Duodenal mucosa (tissue), 2 donors: ENCODE results near the gene UNC5A.

ENCODE experiments used
- H3K27ac ChIP-seq: one replicate; pipeline ENCODE4 v1.7.0; 2013; ENCODE audit warnings: low read depth, low read length
- H3K27me3 ChIP-seq, 2 donors: one replicate each; pipeline ENCODE4 v1.7.0; 2013; ENCODE audit warnings: low read length in 2 of 2, control low read depth in 1 of 2; ENCODE audit not compliant: insufficient read depth in 2 of 2, control insufficient read depth in 1 of 2
- H3K36me3 ChIP-seq, 2 donors: one replicate each; pipeline ENCODE4 v1.7.0; 2013; ENCODE audit warnings: low read length in 2 of 2, control low read depth in 1 of 2; ENCODE audit not compliant: insufficient read depth in 2 of 2, control insufficient read depth in 1 of 2
- H3K4me1 ChIP-seq, 2 donors: one replicate each; pipeline ENCODE4 v1.7.0; 2013; ENCODE audit warnings: low read length in 2 of 2, control low read depth in 1 of 2; ENCODE audit not compliant: insufficient read depth in 2 of 2, control insufficient read depth in 1 of 2
- H3K4me3 ChIP-seq, 2 donors: one replicate each; pipeline ENCODE4 v1.7.0; 2013; ENCODE audit warnings: low read length in 2 of 2, low read depth in 1 of 2
- H3K9ac ChIP-seq, 2 donors: one replicate each; pipeline ENCODE4 v1.7.0; 2013; ENCODE audit warnings: low read length in 2 of 2, low read depth in 1 of 2
- H3K9me3 ChIP-seq, 2 donors: one replicate each; pipeline ENCODE4 v1.7.0; 2013; ENCODE audit warnings: low read length in 2 of 2, control low read depth in 1 of 2; ENCODE audit not compliant: control insufficient read depth in 1 of 2

Gene UNC5A

DNA sequence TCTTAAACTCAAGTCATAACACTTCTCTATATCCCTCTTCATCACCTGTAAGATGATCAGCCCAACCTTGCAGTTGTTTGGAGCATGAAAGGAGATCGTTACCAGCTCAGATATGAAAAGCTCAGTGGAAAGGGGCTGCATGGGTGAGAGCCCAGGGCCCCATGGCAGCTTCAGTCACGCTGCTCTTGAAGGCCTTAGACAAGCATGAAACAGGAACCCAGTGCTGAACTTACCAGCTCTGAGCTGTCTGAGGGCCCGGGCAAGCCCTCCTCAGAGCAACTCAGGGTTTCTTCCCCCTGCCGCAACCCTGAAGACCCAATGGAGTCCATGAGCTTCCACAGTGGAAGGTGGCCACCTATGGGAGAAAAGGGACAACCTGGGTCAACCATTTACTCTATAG lies 85.5 kb downstream of the UNC5A start:
- no peaks in the 10 kb centered on the region for H3K4me1 ChIP-seq
- no peak overlapping the region for H3K9ac ChIP-seq
- H3K9me3 ChIP-seq, result no peaks in the 10 kb centered on the region
- no peak overlapping the region for H3K4me3 ChIP-seq
- H3K27ac ChIP-seq, result no peak overlapping the region
- peaks cover 0 to 4% of the 10 kb centered on the region in 2 donors for H3K27me3 ChIP-seq
- H3K36me3 ChIP-seq, result no peaks in the 10 kb centered on the region

DNA sequence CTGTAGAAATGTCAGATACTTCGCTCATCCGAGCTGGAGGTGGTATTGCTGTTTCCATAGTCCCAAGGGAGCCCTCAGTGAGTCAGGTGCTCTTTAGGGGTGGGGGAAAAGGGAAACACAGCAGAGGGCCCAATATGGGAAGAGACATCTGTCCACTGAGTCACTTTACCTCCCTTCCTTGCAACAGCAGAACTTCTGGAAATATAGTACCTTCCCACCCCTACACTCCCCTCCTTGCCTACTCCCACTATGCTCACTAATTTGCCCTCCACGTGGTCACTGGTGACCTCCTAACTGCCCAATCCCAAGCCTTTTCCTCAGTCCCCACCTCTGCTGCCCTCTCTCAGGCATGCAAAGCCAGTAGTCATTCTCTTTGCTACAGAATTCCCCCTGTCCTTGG lies 86.9 kb downstream of the UNC5A start:
- Histone ChIP-seq H3K4me3 (no peak overlapping the region), H3K27ac (no peak overlapping the region), H3K9me3 (no peaks in the 10 kb centered on the region), H3K9ac (no peak overlapping the region), H3K36me3 (no peaks in the 10 kb centered on the region), H3K27me3 (peaks cover 0 to 4% of the 10 kb centered on the region in 2 donors), H3K4me1 (no peaks in the 10 kb centered on the region)

DNA sequence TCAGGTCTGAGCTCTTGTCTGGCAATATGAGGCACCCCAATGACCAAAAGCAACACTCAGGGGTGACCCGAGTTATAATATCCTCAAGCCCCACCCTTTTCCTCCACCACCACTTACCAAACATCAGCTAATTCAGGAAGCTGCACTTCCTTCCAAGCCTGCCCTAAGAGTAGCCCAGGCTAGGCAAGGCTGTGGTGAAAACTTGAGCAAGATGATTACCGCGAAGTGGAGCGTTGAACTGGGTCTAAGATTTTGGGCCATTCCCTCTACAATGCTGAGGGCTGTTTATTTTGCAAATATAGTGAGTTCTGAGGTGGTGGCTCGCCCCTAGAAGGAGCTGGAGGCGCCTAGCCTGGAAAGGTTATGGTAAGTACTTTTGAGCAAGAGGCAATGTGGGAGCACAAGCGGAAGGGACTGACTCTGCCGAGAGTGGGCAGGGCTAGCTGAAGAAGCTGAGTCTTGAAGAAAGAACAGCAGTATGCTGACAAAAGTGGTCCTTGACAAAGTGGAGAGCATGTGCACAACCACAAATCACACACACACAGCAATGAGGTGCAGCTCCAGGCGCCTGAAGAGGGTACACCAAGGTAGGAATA lies 89.0 kb downstream of the UNC5A start, which contains the start of gene HK3:
Gene HK3 (minus strand): TSS at position 51 of the 596 bp plus-strand sequence. CDS start 3,187 bp downstream, outside the sequence.
- Histone ChIP-seq H3K4me3 (peak within 1 kb of the TSS in 1 of 2 donors; percentile 17), H3K9ac (no peak within 1 kb of the TSS), H3K27me3 (peaks cover 0 to 4% of the 10 kb centered on the region in 2 donors), H3K36me3 (peaks cover 9 to 13% of the 10 kb centered on the region in 2 donors), H3K27ac (no peak within 1 kb of the TSS), H3K4me1 (no peaks in the 10 kb centered on the region), H3K9me3 (no peaks in the 10 kb centered on the region)

DNA sequence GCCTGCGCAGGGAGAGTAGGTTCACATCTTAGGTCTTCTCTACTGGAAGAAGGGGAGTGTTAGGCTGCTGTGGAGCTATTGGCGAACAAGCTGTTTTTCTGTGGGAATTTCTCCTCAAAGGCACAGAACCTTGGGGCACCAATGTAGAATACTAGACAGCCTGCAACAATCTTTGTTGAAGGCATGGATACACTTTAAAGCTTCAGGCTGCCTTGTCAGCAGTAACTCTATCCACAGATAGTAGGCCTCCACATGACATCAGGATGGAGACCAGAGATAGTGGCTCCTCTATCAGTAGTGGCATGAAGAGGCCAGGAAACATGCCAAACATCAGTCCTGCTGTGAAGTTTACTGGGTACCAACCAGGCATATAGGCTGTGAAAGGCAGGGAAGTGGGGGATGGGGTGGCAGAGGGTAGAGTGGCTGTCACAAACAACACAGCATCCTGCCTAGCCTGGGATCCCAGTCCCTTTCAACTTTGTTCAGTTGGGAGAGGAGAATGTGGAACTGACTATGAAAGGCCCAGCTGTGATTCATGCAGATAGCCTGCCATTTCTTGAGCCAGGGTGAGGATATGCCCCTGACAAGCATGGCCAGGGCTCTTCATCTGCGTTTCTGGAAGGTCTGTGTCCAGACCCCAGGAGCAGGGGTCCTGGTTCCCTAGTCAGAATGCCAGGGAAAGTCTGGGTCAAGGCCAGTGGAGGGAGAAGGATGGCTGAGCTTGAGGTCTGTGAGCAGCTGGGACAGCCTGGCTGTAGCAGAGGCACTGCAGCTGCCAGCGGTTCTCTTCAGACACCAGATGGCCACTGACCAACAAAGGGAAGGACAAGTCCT lies 89.8 kb downstream of the UNC5A start:
- H3K27ac ChIP-seq, result no peak overlapping the region
- H3K36me3 ChIP-seq, result peaks cover 14 to 20% of the 10 kb centered on the region in 2 donors
- H3K9me3 ChIP-seq, result no peaks in the 10 kb centered on the region
- no peaks in the 10 kb centered on the region for H3K4me1 ChIP-seq
- H3K9ac ChIP-seq, result no peak overlapping the region
- peaks cover 0 to 4% of the 10 kb centered on the region in 2 donors for H3K27me3 ChIP-seq
- no peak overlapping the region for H3K4me3 ChIP-seq

DNA sequence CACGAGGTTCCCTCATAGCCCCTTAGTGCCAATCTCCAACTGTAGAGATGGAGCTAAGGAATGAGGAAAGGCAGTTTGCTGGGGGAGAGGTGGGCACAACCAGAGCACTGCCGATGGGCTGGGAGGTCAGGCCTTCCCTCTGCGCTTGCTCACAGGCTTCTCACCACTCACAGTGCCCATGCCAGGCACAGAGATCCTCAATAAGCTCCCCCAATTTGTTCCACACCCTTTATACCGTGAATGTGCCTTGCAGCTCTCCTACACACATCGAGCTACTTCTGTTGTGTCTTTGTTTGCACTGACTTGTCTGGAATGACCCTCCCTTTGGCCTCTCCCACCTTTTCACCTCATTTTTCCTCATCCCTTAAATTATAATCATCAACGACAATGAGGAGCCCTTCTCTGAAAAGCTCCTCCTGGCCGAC lies 90.4 kb downstream of the UNC5A start:
- Histone ChIP-seq H3K4me1 (no peaks in the 10 kb centered on the region), H3K4me3 (no peak overlapping the region), H3K9me3 (no peaks in the 10 kb centered on the region), H3K27ac (no peak overlapping the region), H3K36me3 (peaks cover 20 to 26% of the 10 kb centered on the region in 2 donors), H3K27me3 (peaks cover 0 to 4% of the 10 kb centered on the region in 2 donors), H3K9ac (no peak overlapping the region)

DNA sequence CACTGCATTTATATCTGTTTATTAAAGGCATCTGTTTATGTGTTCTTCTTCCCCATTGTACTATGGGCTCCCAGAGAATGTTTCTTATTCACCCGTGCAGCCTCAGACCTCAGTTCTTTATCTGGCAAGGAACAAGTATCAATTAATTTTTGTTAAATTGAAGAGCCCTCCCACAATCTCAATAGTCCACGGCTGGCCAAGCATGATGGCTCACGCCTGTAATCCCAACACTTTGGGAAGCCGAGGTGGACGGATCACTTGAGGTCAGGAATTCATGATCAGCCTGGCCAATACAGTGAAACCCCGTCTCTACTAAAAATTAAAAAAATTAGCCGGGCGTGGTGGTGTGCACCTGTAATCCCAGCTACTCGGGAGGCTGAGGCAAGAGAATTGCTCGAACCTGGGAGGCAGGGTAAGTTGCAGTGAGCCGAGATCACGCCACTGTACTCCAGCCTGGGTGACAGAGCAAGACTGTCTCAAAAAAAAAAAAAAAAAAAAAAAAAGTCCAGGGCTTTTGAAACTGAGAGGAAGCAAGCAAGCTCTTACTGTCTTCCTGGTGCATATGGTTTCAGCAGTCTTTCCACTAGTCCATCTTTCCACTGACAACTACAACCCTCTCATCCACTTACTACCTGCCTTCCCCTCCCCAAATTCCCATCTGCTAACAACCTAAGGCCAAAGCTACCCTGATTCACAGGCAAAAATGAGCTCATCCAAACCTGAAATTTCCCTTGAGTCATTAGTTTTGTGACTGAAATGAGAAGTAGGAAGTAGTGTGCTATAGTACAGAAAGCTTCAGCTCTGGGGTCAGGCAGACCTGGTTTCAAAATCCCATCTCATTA lies 91.1 kb downstream of the UNC5A start:
- no peaks in the 10 kb centered on the region for H3K4me1 ChIP-seq
- no peaks in the 10 kb centered on the region for H3K27me3 ChIP-seq
- no peaks in the 10 kb centered on the region for H3K9me3 ChIP-seq
- H3K27ac ChIP-seq, result no peak overlapping the region
- H3K36me3 ChIP-seq, result peaks cover 27 to 33% of the 10 kb centered on the region in 2 donors
- no peak overlapping the region for H3K4me3 ChIP-seq
- no peak overlapping the region for H3K9ac ChIP-seq

DNA sequence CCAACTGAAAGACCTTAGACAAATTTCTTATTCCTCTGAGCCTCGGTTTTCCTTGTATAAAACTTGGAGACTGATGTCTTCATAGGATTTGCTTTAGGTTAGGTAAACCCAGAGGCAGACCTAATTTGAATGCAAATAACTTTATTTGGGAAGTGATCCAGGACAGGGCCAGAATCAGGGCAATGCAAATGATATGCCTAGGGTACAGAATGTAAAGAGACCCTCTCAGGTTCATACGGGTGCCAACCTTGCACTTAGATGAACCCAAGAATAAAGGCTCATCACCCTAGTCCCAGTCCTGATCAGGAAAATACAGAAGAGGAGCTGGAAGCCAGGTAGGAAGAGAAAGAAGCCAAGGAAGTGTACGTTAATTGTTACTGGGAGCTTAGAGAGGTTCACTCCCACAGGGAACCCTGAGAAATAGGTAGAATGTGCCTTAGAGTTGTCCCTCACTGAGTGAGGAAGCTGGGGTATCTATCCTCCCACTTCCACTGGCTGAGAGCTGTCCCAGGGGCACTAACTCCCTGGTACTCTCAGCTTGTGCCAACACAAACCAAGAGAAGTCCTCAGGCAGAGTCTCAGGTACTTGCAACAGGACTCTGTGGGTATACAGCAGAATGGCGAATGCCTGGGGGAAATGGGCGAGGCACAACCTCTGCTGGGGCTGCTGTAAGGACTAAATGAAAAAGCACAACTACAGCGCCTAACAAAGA lies 91.9 kb downstream of the UNC5A start:
- Histone ChIP-seq H3K9me3 (no peaks in the 10 kb centered on the region), H3K4me1 (no peaks in the 10 kb centered on the region), H3K27me3 (no peaks in the 10 kb centered on the region), H3K27ac (no peak overlapping the region), H3K4me3 (no peak overlapping the region), H3K36me3 (peaks cover 32 to 41% of the 10 kb centered on the region in 2 donors), H3K9ac (no peak overlapping the region)

DNA sequence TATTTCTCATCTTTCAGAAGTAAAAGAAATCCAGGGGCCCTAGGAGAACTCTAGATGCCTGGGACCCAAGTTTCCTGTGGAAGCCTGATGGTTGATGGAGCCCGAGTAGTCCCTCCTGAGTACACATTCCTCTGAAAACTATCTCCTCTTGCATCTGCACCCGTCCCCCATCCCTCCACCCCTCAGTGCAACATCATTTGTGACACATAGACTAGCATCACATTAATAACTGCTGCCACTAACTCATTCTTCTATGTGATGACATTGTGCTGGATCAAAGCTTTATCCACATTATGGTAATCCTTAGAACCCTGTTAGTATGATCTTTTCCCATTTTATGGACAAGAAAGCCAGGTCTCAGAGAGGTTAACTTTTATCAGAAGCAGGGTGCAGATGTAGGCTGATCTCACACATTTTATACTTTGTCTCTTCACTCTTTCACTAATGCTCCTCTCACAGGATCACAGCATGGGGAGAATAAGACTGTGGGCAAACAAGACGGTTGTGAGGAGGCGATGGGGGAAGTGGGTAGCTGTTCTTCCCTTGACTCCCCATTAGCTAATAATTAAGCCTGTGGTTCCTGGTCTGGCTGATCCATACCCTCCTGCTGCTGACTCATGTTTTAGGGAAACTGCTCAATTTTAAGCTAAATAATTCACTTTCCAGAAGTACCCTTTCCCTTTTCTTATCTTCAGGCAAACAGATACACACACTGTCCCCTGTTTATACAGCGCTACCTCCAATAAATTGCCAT lies 92.7 kb downstream of the UNC5A start:
- no peaks in the 10 kb centered on the region for H3K4me1 ChIP-seq
- no peak overlapping the region for H3K4me3 ChIP-seq
- no peak overlapping the region for H3K27ac ChIP-seq
- no peaks in the 10 kb centered on the region for H3K27me3 ChIP-seq
- H3K9me3 ChIP-seq, result no peaks in the 10 kb centered on the region
- H3K9ac ChIP-seq, result no peak overlapping the region
- H3K36me3 ChIP-seq, result peaks cover 39 to 48% of the 10 kb centered on the region in 2 donors

DNA sequence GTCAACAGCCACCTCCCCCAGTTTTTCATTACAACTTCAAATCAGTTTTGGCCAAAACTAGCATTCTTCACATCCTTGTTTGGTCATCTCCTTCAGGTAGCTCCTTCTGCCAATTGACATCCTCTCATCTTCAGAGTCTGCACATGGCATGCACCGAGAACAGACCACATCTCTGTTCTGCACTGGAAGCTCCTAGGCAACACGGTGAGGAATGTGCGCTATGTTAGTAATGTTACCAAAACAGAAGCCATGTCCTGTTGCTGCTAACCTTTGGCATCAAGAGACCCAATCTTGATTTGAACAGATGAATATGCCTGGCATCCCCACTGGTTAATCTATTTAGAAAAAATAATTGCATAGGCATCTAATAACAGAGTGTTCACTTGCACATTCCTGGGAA lies 93.9 kb downstream of the UNC5A start:
- Histone ChIP-seq H3K9me3 (no peaks in the 10 kb centered on the region), H3K27ac (no peak overlapping the region), H3K36me3 (peaks cover 39 to 58% of the 10 kb centered on the region in 2 donors), H3K9ac (no peak overlapping the region), H3K4me1 (no peaks in the 10 kb centered on the region), H3K4me3 (no peak overlapping the region), H3K27me3 (no peaks in the 10 kb centered on the region)
